RWPE2 (cell line): Measurements from ENCODE around the gene EAF1.

Experiments
- ATAC-seq: fragments of 200-7000 bp; cut with Tn5 transposase; 3 replicates; pipeline ENCODE4 v1.9.1; 2021; ENCODE audit warnings: low read depth
- DNase-seq: peaks from one replicate; pipeline ENCODE4 v3.0.0-alpha.2; 2020; ENCODE audit warnings: low spot score
- H3K27ac ChIP-seq: fragments of 450-650 bp; 2 replicates; pipeline ENCODE4 v1.5.1; 2017; ENCODE audit warnings: mild to moderate bottlenecking; ENCODE audit not compliant: poor library complexity, severe bottlenecking
- H3K27me3 ChIP-seq: fragments of 250-450 bp; sonication (Bioruptor Pico); 2 replicates; pipeline ENCODE4 v1.5.1; 2021; ENCODE audit warnings: mild to moderate bottlenecking, moderate library complexity; ENCODE audit not compliant: insufficient read depth, poor library complexity, severe bottlenecking
- H3K36me3 ChIP-seq: fragments of 250-450 bp; sonication (Bioruptor Pico); 2 replicates; pipeline ENCODE4 v1.5.1; 2020; ENCODE audit warnings: low read depth, mild to moderate bottlenecking, moderate library complexity
- H3K4me1 ChIP-seq: fragments of 250-450 bp; sonication (Bioruptor Pico); 2 replicates; pipeline ENCODE4 v1.5.1; 2021; ENCODE audit warnings: mild to moderate bottlenecking, moderate library complexity; ENCODE audit not compliant: insufficient read depth, poor library complexity, severe bottlenecking
- H3K4me3 ChIP-seq: fragments of 250-450 bp; sonication (Bioruptor Pico); 2 replicates; pipeline ENCODE4 v1.5.1; 2021; ENCODE audit warnings: mild to moderate bottlenecking, moderate library complexity; ENCODE audit not compliant: severe bottlenecking
- H3K9me3 ChIP-seq: fragments of 250-450 bp; sonication (Bioruptor Pico); 2 replicates; pipeline ENCODE4 v1.5.1; 2021; ENCODE audit warnings: mild to moderate bottlenecking, moderate library complexity; ENCODE audit not compliant: severe bottlenecking
- CTCF ChIP-seq: fragments of 450-650 bp; IDR thresholded peaks from one replicate; pipeline ENCODE4 v1.5.1; 2017; ENCODE audit warnings: mild to moderate bottlenecking, moderate library complexity; ENCODE audit not compliant: poor library complexity, severe bottlenecking

The EAF1 gene

GRCh38 chr3:15428539-15428938 lies 1.1 kb downstream of the EAF1 start:
- H3K27me3 ChIP-seq, result no peaks in the 10 kb centered on the region
- peak; percentile 76 for ATAC-seq
- H3K27ac ChIP-seq, result peak overlapping the region; percentile 31
- no peak for TF ChIP-seq CTCF
- no peak for DNase-seq
- H3K36me3 ChIP-seq, result peaks cover 70% of the 10 kb centered on the region
- H3K4me1 ChIP-seq, result peaks cover 10% of the 10 kb centered on the region
- H3K4me3 ChIP-seq, result peak overlapping the region; percentile 86
- no peaks in the 10 kb centered on the region for H3K9me3 ChIP-seq

- DNase-seq, result no peak
- H3K36me3 ChIP-seq, result peaks cover 70% of the 10 kb centered on the region
- TF ChIP-seq CTCF, result no peak
- H3K9me3 ChIP-seq, result no peaks in the 10 kb centered on the region
- ATAC-seq, result no peak
- H3K4me1 ChIP-seq, result peaks cover 10% of the 10 kb centered on the region
- H3K27me3 ChIP-seq, result no peaks in the 10 kb centered on the region
- no peak overlapping the region for H3K27ac ChIP-seq
- peak overlapping the region; percentile 86 for H3K4me3 ChIP-seq
Observed at GRCh38 chr3:15429080-15429479, 1.7 kb downstream of the EAF1 start.

- ATAC-seq (no peak), DNase-seq (no peak)
- no peaks in the 10 kb centered on the region for H3K27me3 ChIP-seq
- no peaks in the 10 kb centered on the region for H3K9me3 ChIP-seq
- TF ChIP-seq CTCF, result no peak
- H3K27ac ChIP-seq, result no peak overlapping the region
- H3K4me1 ChIP-seq, result peaks cover 10% of the 10 kb centered on the region
- H3K36me3 ChIP-seq, result peaks cover 70% of the 10 kb centered on the region
- H3K4me3 ChIP-seq, result no peak overlapping the region
Observed at GRCh38 chr3:15430624-15431023, 3.2 kb downstream of the EAF1 start.

GRCh38 chr3:15431256-15431837 lies 3.9 kb downstream of the EAF1 start:
- ATAC-seq (no peak), DNase-seq (no peak)
- H3K36me3 ChIP-seq, result peaks cover 70% of the 10 kb centered on the region
- no peak overlapping the region for H3K4me3 ChIP-seq
- H3K27me3 ChIP-seq, result no peaks in the 10 kb centered on the region
- peaks cover 9% of the 10 kb centered on the region for H3K4me1 ChIP-seq
- no peak for TF ChIP-seq CTCF
- H3K27ac ChIP-seq, result no peak overlapping the region
- no peaks in the 10 kb centered on the region for H3K9me3 ChIP-seq

GRCh38 chr3:15433531-15433930 lies 6.1 kb downstream of the EAF1 start:
- no peak for ATAC-seq
- H3K27me3 ChIP-seq, result no peaks in the 10 kb centered on the region
- H3K9me3 ChIP-seq, result no peaks in the 10 kb centered on the region
- peaks cover 85% of the 10 kb centered on the region for H3K36me3 ChIP-seq
- TF ChIP-seq CTCF, result no peak
- H3K4me3 ChIP-seq, result no peak overlapping the region
- H3K27ac ChIP-seq, result no peak overlapping the region
- DNase-seq, result no peak
- peaks cover 5% of the 10 kb centered on the region for H3K4me1 ChIP-seq
